Frontal cortex (tissue), 1 donor: ENCODE data around the gene FBP1. TPM values are rescaled to one million over a fixed set of nuclear protein-coding genes. Genes with fewer than 3 reads are reported as not detected.

ENCODE experiments used
- total RNA-seq: library from RNA; depleted of rRNA; stranded (reverse); fragments of >200 nt; gene quantifications from one replicate; pipeline ENCODE4 v1.2.3, GENCODE V29; 2014

The FBP1 gene
- total RNA-seq, 1 donor from 2014 or later = not detected

Other genes with a start within 250 kb of the FBP1 start
- not detected for gene PCAT7, start 84.4 kb downstream of the FBP1 start, total RNA-seq
- gene FBP2, start 45.7 kb downstream of the FBP1 start, total RNA-seq = not detected
- 23.2 TPM for gene AOPEP, start 87.2 kb upstream of the FBP1 start, total RNA-seq